Eye (tissue), 1 donor: ENCODE results near the gene AQP3.
"Not testable (repeated sequence)": the region's sequence is repeated elsewhere in the genome, so short reads cannot be mapped to it uniquely, and the experiment has no call there.

Source experiments
- DNase-seq: peaks from one replicate; pipeline ENCODE4 v3.0.0-alpha.2; 2015

Gene AQP3

GRCh38 chr9:33407061-33407460 is 40.3 kb downstream of the AQP3 start:
- DNase-seq: no peak

GRCh38 chr9:33404788-33405362 is 42.5 kb downstream of the AQP3 start:
- DNase-seq: no peak

GRCh38 chr9:33403941-33404787 is 43.2 kb downstream of the AQP3 start:
- DNase-seq: no peak

- DNase-seq: not testable (repeated sequence)
These were observed 45.0 kb downstream of the AQP3 start, which contains the start of gene AQP7 for GRCh38 chr9:33402371-33402770. TSS of gene AQP7 (minus strand) at chr9:33402568. CDS start at chr9:33401262, 1,306 bp downstream.

GRCh38 chr9:33401809-33402208 is 45.6 kb downstream of the AQP3 start:
- not testable (repeated sequence) for DNase-seq

- not testable (repeated sequence) for DNase-seq
These were observed 48.3 kb downstream of the AQP3 start for GRCh38 chr9:33399047-33399446.

- not testable (repeated sequence) for DNase-seq
These were observed 49.6 kb downstream of the AQP3 start for GRCh38 chr9:33397801-33398200.

- not testable (repeated sequence) for DNase-seq
These were observed 52.1 kb downstream of the AQP3 start for GRCh38 chr9:33395159-33395879.

- DNase-seq: not testable (repeated sequence)
These were observed 53.4 kb downstream of the AQP3 start for GRCh38 chr9:33393986-33394385.

- DNase-seq: no peak
These were observed 53.8 kb downstream of the AQP3 start for GRCh38 chr9:33393581-33393980.

GRCh38 chr9:33392591-33393021 is 54.8 kb downstream of the AQP3 start:
- DNase-seq: not testable (repeated sequence)
